ENCODE results near the gene GPR27. TPM values are rescaled to one million over a fixed set of nuclear protein-coding genes. Genes with fewer than 3 reads are reported as not detected.

GPR27 gene
- total RNA-seq, 1 donor from 2014 or later, result 16.1 TPM

DNA sequence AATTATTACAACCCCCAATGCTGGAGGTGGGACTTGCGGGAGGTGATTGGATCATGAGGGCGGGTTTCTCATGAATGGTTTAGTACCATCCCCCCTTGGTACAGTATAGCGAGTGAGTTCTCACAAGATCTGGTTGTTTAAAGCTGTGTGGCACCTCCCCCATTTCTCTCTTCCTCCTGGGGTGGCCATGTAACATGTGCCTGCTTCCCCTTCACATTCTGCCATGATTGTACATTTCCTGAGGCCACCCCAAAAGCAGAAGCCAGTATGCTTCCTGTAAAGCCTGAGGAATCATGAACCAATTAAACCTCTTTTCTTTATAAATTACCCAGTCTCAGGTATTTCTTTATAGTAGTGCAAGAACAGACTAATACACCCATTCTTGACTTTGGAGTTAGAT, 51.5 kb downstream of the GPR27 start:
- H3K4me1 Mint-ChIP-seq, result no peaks in the 10 kb centered on the region
- H3K27ac Mint-ChIP-seq, result no peak overlapping the region
- TF ChIP-seq, protein P1, sequence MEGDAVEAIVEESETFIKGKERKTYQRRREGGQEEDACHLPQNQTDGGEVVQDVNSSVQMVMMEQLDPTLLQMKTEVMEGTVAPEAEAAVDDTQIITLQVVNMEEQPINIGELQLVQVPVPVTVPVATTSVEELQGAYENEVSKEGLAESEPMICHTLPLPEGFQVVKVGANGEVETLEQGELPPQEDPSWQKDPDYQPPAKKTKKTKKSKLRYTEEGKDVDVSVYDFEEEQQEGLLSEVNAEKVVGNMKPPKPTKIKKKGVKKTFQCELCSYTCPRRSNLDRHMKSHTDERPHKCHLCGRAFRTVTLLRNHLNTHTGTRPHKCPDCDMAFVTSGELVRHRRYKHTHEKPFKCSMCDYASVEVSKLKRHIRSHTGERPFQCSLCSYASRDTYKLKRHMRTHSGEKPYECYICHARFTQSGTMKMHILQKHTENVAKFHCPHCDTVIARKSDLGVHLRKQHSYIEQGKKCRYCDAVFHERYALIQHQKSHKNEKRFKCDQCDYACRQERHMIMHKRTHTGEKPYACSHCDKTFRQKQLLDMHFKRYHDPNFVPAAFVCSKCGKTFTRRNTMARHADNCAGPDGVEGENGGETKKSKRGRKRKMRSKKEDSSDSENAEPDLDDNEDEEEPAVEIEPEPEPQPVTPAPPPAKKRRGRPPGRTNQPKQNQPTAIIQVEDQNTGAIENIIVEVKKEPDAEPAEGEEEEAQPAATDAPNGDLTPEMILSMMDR (IDR thresholded peaks at IDR 0.05; ENCODE audit: unreplicated experiment), result no peak
- no peak for DNase-seq (ENCODE audit: low spot score in 2 of 2, unreplicated experiment in 2 of 2)
- H3K4me3 Mint-ChIP-seq, result no peak overlapping the region
- H3K36me3 Mint-ChIP-seq, result no peaks in the 10 kb centered on the region
- no peaks in the 10 kb centered on the region for H3K9me3 Mint-ChIP-seq
- peaks cover 10% of the 10 kb centered on the region for H3K27me3 Mint-ChIP-seq (ENCODE audit: low read depth)

GRCh38 chr3:71805691-71806090, 52.0 kb downstream of the GPR27 start:
- Mint-ChIP-seq H3K4me3 (no peak overlapping the region), H3K36me3 (no peaks in the 10 kb centered on the region), H3K9me3 (no peaks in the 10 kb centered on the region), H3K27ac (no peak overlapping the region), H3K27me3 (ENCODE audit: low read depth) (peaks cover 10% of the 10 kb centered on the region), H3K4me1 (no peaks in the 10 kb centered on the region)
- no peak for DNase-seq (ENCODE audit: low spot score in 2 of 2, unreplicated experiment in 2 of 2)
- TF ChIP-seq, protein P1 (IDR thresholded peaks at IDR 0.05; ENCODE audit: unreplicated experiment), result no peak

Other genes with a start within 250 kb of the GPR27 start
- 170 to 187 TPM (median 183 TPM) in 3 replicates for gene FOXP1, start 170.1 kb upstream of the GPR27 start, total RNA-seq
- 9.9 to 10.9 TPM (median 9.9 TPM) in 3 replicates for gene EIF4E3, start 28.5 kb upstream of the GPR27 start, total RNA-seq
- not detected in 3 replicates for gene PROK2, start 31.3 kb downstream of the GPR27 start, total RNA-seq